Neural cell (in vitro differentiated cells): ENCODE results near the gene POU2F3.

Experiments used
- EP300 ChIP-seq: fragments of 450-650 bp; conservative IDR thresholded peaks from 2 replicates; pipeline ENCODE4 v1.6.1; 2014; ENCODE audit warnings: antibody characterized with exemption, mild to moderate bottlenecking, moderate library complexity; ENCODE audit not compliant: poor library complexity, severe bottlenecking
- EZH2 ChIP-seq: fragments of 200-600, 300-800 bp; shearing (Covaris generic), sonication (generic); IDR thresholded peaks from 2 replicates; pipeline ENCODE4 v1.6.1; 2014; ENCODE audit warnings: antibody characterized with exemption, low read length, borderline replicate concordance, mild to moderate bottlenecking; ENCODE audit not compliant: insufficient read depth, poor library complexity, severe bottlenecking
- POLR2AphosphoS5 ChIP-seq: IDR thresholded peaks from 2 replicates; pipeline ENCODE4 v1.6.1; 2012
- TF ChIP-seq, protein P1 (sequence below): fragments of 450-650 bp; IDR thresholded peaks from 2 replicates; pipeline ENCODE4 v1.5.1; 2014; ENCODE audit warnings: antibody characterized with exemption, mild to moderate bottlenecking, moderate library complexity; ENCODE audit not compliant: poor library complexity, severe bottlenecking
- TF ChIP-seq, protein P2 (sequence below): IDR thresholded peaks from 2 replicates; pipeline ENCODE4 v1.6.1; 2012; ENCODE audit warnings: borderline replicate concordance

DNA sequence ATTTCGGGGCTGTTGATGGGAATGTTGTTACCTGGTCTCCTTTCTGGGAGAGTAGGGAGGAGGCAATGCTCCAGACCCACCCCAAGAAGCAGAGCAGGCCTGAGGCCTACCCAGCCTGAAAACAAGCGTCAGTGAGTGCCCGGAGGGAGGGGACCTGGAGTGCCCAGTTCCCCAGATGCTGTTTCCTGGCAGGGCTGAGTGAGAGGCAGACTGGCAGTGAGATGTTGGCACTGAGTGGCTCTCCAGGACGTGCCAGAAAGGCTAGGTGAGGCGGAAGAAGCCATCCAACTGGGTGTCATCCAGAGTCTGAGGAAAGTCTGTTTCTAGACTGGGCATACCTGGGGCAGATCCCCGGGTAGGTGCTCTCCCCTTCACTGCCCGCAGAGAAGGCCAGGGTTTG, 1.3 kb downstream of the POU2F3 start:
- TF ChIP-seq, protein P1, sequence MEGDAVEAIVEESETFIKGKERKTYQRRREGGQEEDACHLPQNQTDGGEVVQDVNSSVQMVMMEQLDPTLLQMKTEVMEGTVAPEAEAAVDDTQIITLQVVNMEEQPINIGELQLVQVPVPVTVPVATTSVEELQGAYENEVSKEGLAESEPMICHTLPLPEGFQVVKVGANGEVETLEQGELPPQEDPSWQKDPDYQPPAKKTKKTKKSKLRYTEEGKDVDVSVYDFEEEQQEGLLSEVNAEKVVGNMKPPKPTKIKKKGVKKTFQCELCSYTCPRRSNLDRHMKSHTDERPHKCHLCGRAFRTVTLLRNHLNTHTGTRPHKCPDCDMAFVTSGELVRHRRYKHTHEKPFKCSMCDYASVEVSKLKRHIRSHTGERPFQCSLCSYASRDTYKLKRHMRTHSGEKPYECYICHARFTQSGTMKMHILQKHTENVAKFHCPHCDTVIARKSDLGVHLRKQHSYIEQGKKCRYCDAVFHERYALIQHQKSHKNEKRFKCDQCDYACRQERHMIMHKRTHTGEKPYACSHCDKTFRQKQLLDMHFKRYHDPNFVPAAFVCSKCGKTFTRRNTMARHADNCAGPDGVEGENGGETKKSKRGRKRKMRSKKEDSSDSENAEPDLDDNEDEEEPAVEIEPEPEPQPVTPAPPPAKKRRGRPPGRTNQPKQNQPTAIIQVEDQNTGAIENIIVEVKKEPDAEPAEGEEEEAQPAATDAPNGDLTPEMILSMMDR = no peak
- TF ChIP-seq EZH2 (no peak), EP300 (no peak), POLR2AphosphoS5 (no peak)
- TF ChIP-seq, protein P2, sequence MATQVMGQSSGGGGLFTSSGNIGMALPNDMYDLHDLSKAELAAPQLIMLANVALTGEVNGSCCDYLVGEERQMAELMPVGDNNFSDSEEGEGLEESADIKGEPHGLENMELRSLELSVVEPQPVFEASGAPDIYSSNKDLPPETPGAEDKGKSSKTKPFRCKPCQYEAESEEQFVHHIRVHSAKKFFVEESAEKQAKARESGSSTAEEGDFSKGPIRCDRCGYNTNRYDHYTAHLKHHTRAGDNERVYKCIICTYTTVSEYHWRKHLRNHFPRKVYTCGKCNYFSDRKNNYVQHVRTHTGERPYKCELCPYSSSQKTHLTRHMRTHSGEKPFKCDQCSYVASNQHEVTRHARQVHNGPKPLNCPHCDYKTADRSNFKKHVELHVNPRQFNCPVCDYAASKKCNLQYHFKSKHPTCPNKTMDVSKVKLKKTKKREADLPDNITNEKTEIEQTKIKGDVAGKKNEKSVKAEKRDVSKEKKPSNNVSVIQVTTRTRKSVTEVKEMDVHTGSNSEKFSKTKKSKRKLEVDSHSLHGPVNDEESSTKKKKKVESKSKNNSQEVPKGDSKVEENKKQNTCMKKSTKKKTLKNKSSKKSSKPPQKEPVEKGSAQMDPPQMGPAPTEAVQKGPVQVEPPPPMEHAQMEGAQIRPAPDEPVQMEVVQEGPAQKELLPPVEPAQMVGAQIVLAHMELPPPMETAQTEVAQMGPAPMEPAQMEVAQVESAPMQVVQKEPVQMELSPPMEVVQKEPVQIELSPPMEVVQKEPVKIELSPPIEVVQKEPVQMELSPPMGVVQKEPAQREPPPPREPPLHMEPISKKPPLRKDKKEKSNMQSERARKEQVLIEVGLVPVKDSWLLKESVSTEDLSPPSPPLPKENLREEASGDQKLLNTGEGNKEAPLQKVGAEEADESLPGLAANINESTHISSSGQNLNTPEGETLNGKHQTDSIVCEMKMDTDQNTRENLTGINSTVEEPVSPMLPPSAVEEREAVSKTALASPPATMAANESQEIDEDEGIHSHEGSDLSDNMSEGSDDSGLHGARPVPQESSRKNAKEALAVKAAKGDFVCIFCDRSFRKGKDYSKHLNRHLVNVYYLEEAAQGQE = no peak
